ENCODE results near the gene MBNL1. TPM values are rescaled to one million over a fixed set of nuclear protein-coding genes. Genes with fewer than 3 reads are reported as not detected.

MBNL1 gene

Small RNA genes within 50 kb of the gene (small RNA-seq; reads per million reads assigned to genes)
- not detected for gene RF00019
